NCI-H524 treated with DMSO at 0.1 percent for 48 hours (cell line): ENCODE results near the gene PARP14.

Experiments
- DNase-seq: peaks from one replicate; lab custom pipeline; 2025; lab: John Stamatoyannopoulos, UW

Gene PARP14

GRCh38 chr3:122770521-122771202 is 90.0 kb downstream of the PARP14 start:
- DNase-seq = no peak

DNA sequence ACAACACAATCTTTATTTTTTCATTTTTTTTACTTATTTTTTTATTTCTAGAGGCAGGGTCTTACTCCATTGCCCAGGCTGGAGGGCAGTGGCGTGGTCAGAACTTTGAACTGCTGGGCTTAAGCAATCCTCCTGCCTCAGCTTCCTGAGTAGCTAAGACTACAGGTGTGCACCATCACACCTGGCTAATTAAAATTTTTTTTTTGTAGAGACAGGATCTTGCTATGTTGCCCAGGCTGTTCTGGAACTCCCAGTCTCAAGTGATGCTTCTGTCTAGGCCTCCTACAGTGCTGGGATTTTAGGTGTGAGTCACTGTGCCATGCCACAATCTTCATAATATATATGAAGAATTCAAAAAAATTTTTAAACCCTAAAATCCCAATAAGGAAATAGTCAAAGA is 92.2 kb downstream of the PARP14 start:
- no peak for DNase-seq

GRCh38 chr3:122773944-122774509 is 93.4 kb downstream of the PARP14 start:
- no peak for DNase-seq

GRCh38 chr3:122774564-122774963 is 93.9 kb downstream of the PARP14 start:
- DNase-seq = no peak

- DNase-seq = no peak
These were observed 96.2 kb downstream of the PARP14 start for GRCh38 chr3:122776675-122777468.

- no peak for DNase-seq
These were observed 96.9 kb downstream of the PARP14 start for GRCh38 chr3:122777563-122777962.
